GM18511 (cell line): ENCODE measurements around the gene AQP6.

Source experiments
- ATAC-seq: cut with Tn5 transposase; IDR thresholded peaks from one replicate; pipeline ENCODE4 v1.9.1; 2021; ENCODE audit warnings: mild to moderate bottlenecking, moderate library complexity; ENCODE audit not compliant: unreplicated experiment

Gene AQP6

GRCh38 chr12:49972641-49973360 lies at the start of gene AQP6:
AQP6 (plus strand) TSS chr12:49972947; CDS start chr12:49973174, 227 bp downstream.
- no peak for ATAC-seq

GRCh38 chr12:49923035-49923644 lies 49.6 kb upstream of the AQP6 start:
- no peak for ATAC-seq

- ATAC-seq, result no peak
These were observed 48.7 kb upstream of the AQP6 start for GRCh38 chr12:49923880-49924556.

- ATAC-seq, result no peak
These were observed 48.0 kb upstream of the AQP6 start for GRCh38 chr12:49924628-49925246.

GRCh38 chr12:49925433-49926204 lies 47.1 kb upstream of the AQP6 start:
- ATAC-seq, result no peak

GRCh38 chr12:49928471-49928870 lies 44.3 kb upstream of the AQP6 start:
- no peak for ATAC-seq

GRCh38 chr12:49929581-49929980 lies 43.2 kb upstream of the AQP6 start:
- ATAC-seq, result no peak

- no peak for ATAC-seq
These were observed 42.0 kb upstream of the AQP6 start for GRCh38 chr12:49930515-49931288.

- no peak for ATAC-seq
These were observed 40.7 kb upstream of the AQP6 start for GRCh38 chr12:49932023-49932422.

GRCh38 chr12:49932533-49933130 lies 40.1 kb upstream of the AQP6 start:
- no peak for ATAC-seq

- no peak for ATAC-seq
These were observed 39.0 kb upstream of the AQP6 start for GRCh38 chr12:49933796-49934195.

GRCh38 chr12:49934505-49934904 lies 38.2 kb upstream of the AQP6 start:
- no peak for ATAC-seq

- no peak for ATAC-seq
These were observed 35.8 kb upstream of the AQP6 start for GRCh38 chr12:49936925-49937324.

GRCh38 chr12:49937639-49938300 lies 35.0 kb upstream of the AQP6 start:
- no peak for ATAC-seq

GRCh38 chr12:49939307-49939706 lies 33.4 kb upstream of the AQP6 start:
- ATAC-seq, result no peak

GRCh38 chr12:49939707-49940106 lies 33.0 kb upstream of the AQP6 start:
- no peak for ATAC-seq

GRCh38 chr12:49941556-49942511 lies 30.9 kb upstream of the AQP6 start:
- ATAC-seq, result no peak

- no peak for ATAC-seq
These were observed 30.2 kb upstream of the AQP6 start for GRCh38 chr12:49942512-49942893.
